Subcutaneous abdominal adipose tissue (tissue), 5 donors: ENCODE measurements around the gene BARX2.
"Not testable (repeated sequence)": the region's sequence is repeated elsewhere in the genome, so short reads cannot be mapped to it uniquely, and the experiment has no call there.

Source experiments
- H3K27ac ChIP-seq: one replicate; pipeline ENCODE4 v1.7.0; 2013; ENCODE audit warnings: low read depth, mild to moderate bottlenecking, inconsistent platforms, low read length, moderate library complexity
- H3K27me3 ChIP-seq, 5 donors: one replicate each; pipeline ENCODE4 v1.7.0; 2013; ENCODE audit warnings: low read length in 5 of 5, inconsistent platforms in 1 of 5; ENCODE audit not compliant: control insufficient read depth in 5 of 5, insufficient read depth in 4 of 5
- H3K36me3 ChIP-seq, 5 donors: one replicate each; pipeline ENCODE4 v1.7.0; 2013; ENCODE audit warnings: low read length in 5 of 5; ENCODE audit not compliant: control insufficient read depth in 5 of 5, insufficient read depth in 5 of 5
- H3K4me1 ChIP-seq, 5 donors: one replicate each; pipeline ENCODE4 v1.7.0; 2013; ENCODE audit warnings: low read length in 5 of 5, mild to moderate bottlenecking in 3 of 5, moderate library complexity in 1 of 5; ENCODE audit not compliant: control insufficient read depth in 5 of 5, insufficient read depth in 5 of 5
- H3K4me3 ChIP-seq, 5 donors: one replicate each; pipeline ENCODE4 v1.7.0; 2013; ENCODE audit warnings: low read length in 5 of 5, low read depth in 1 of 5
- H3K9ac ChIP-seq, 5 donors: one replicate each; pipeline ENCODE4 v1.7.0; 2013; ENCODE audit warnings: low read length in 5 of 5, mild to moderate bottlenecking in 4 of 5, moderate library complexity in 3 of 5
- H3K9me3 ChIP-seq, 5 donors: one replicate each; pipeline ENCODE4 v1.7.0; 2013; ENCODE audit warnings: low read length in 5 of 5; ENCODE audit not compliant: control insufficient read depth in 5 of 5
- donor health status: healthy.
- donor health status: healthy.
- donor health status: healthy.
- donor health status: healthy.
- donor health status: healthy.

The BARX2 gene, protein sequence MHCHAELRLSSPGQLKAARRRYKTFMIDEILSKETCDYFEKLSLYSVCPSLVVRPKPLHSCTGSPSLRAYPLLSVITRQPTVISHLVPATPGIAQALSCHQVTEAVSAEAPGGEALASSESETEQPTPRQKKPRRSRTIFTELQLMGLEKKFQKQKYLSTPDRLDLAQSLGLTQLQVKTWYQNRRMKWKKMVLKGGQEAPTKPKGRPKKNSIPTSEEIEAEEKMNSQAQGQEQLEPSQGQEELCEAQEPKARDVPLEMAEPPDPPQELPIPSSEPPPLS

DNA sequence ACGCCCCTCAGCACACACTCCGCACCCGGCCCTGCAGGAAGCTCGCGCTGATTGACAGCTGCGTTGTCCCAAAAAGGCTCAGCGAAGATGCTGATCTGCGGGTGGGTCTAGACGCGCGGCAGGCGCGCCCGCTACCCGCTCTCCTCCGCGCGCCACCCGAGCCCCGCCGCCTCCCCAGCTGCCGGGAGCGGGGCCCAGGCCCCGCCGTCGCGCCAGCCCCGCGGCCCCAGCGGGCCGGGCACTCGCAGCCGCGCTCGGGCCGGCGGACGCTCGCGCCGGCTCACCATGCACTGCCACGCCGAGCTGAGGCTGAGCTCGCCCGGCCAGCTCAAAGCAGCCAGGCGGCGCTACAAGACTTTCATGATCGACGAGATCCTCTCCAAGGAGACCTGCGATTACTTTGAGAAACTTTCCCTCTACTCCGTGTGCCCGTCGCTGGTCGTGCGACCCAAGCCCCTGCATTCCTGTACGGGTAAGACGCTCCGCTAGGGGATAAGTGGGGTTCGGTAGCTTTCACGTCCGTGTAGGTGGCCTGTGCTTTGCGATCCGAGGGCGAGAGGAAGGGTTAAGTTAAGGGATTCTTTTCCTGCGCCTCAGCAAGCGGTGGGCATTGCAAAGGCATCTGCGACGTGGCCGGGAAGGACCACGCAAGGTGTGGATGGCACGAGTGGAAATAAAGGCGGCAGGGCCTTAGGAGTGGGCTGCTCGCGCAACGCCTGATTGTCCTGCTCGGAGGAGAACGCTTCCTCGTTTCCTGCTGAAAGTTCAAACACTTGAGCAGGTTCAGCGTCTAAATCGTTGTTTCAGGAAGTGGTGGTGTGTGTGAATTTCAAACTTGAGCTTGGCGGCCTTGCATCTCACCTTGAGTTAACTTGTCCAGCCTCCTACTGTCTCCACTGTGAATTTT is at the start of gene BARX2:
Gene BARX2, plus strand, starts transcription at position 98 of the 907 bp plus-strand sequence. Its CDS starts 188 bp downstream, at position 286.
- peaks cover 2 to 39% (median 32%) of the 10 kb centered on the region in 5 donors for H3K4me1 ChIP-seq
- no peaks in the 10 kb centered on the region for H3K9me3 ChIP-seq
- no peak within 1 kb of the TSS for H3K27ac ChIP-seq
- no peak within 1 kb of the TSS for H3K9ac ChIP-seq
- H3K27me3 ChIP-seq, result peaks cover 48 to 66% (median 61%) of the 10 kb centered on the region in 5 donors
- peak within 1 kb of the TSS in 3 of 5 donors; percentile 46 to 64 (median 48) for H3K4me3 ChIP-seq
- no peaks in the 10 kb centered on the region for H3K36me3 ChIP-seq

DNA sequence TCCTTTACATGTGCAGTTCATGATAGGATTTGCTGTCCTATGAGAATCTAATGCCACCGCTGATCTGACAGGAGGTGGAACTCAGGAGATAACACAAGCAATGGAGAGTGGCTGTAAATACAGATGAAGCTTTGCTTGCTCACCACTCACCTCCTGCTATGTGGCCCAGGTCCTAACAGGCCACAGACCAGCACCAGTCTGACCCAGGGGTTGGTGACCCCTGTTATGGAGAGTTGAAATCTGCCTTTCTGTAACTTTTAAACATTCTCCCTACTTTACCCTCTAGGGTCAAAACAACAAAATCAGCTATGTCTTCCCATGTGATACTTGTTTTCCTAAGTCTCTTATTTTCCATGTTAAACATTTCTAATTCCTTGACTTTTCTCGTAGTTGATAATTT is 48.7 kb upstream of the BARX2 start:
- H3K4me1 ChIP-seq, result peaks cover 5 to 23% (median 19%) of the 10 kb centered on the region in 5 donors
- no peak overlapping the region for H3K9ac ChIP-seq
- no peak overlapping the region for H3K4me3 ChIP-seq
- no peaks in the 10 kb centered on the region for H3K27me3 ChIP-seq
- no peaks in the 10 kb centered on the region for H3K36me3 ChIP-seq
- no peaks in the 10 kb centered on the region for H3K9me3 ChIP-seq
- no peak overlapping the region for H3K27ac ChIP-seq

DNA sequence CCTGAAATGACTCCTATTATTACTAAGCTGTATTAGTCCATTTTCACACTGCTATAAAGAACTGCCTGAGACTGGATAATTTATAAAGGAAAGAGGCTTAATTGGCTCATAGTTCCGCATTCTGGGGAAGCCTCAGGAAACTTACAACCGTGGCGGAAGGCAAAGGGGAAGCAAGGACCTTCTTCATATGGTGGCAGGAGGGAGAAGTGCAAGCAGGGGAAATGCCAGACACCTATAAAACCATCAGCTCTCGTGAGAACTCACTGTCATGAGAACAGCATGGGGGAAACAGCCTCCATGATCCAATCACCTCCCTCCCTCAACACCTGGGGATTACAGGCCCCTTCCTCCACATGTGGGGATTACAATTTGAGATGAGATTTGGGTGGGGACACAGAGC is 47.9 kb upstream of the BARX2 start:
- peaks cover 5 to 25% (median 19%) of the 10 kb centered on the region in 5 donors for H3K4me1 ChIP-seq
- not testable (repeated sequence) for H3K27me3 ChIP-seq, H3K9ac ChIP-seq, H3K27ac ChIP-seq, H3K36me3 ChIP-seq, H3K4me3 ChIP-seq, H3K9me3 ChIP-seq

DNA sequence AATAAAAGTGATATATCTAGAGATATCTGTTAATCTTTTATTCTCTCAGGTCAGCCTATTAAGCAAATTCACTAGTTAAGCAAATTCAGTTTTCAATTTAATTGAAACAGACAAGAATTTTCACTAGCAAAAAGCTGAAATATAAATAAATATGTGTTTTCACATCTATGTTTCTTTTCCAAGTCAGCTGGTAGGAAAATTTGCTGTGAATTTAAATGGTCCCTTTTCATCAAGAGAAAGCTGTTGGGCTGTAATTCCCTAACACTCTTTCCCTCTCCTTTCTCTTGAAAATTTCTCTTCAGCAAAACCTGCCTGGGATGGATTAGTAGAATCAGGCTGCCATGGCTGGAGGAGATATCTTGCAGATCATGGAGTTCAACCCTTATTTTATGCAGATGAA is 46.9 kb upstream of the BARX2 start:
- H3K27ac ChIP-seq, result no peak overlapping the region
- H3K36me3 ChIP-seq, result no peaks in the 10 kb centered on the region
- H3K4me3 ChIP-seq, result no peak overlapping the region
- no peak overlapping the region for H3K9ac ChIP-seq
- peaks cover 5 to 17% (median 13%) of the 10 kb centered on the region in 5 donors for H3K4me1 ChIP-seq
- H3K27me3 ChIP-seq, result no peaks in the 10 kb centered on the region
- H3K9me3 ChIP-seq, result no peaks in the 10 kb centered on the region

DNA sequence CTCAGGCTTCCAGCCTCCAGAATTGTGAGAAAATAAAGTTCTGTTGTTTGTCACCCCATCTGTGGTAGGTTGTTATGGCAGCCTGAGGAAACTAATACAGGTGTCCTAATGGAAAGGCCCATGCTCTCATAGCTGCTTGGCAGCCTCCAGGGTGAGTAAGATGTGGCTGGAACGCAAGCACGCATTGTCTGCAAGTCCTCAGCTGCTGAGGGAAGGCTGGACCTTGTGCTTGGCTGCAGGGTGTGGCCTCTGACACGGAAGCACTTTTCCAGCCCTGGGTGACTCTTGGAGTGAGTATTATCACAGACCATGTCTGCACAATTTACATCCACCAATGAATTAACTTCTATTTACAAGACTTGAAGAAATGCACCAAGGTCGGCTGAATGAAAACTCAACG is 44.4 kb upstream of the BARX2 start:
- Histone ChIP-seq H3K27me3 (no peaks in the 10 kb centered on the region), H3K9ac (no peak overlapping the region), H3K27ac (no peak overlapping the region), H3K4me3 (no peak overlapping the region), H3K36me3 (no peaks in the 10 kb centered on the region), H3K4me1 (peaks cover 0 to 5% (median 0%) of the 10 kb centered on the region in 5 donors), H3K9me3 (peaks cover 0 to 2% (median 0%) of the 10 kb centered on the region in 5 donors)

DNA sequence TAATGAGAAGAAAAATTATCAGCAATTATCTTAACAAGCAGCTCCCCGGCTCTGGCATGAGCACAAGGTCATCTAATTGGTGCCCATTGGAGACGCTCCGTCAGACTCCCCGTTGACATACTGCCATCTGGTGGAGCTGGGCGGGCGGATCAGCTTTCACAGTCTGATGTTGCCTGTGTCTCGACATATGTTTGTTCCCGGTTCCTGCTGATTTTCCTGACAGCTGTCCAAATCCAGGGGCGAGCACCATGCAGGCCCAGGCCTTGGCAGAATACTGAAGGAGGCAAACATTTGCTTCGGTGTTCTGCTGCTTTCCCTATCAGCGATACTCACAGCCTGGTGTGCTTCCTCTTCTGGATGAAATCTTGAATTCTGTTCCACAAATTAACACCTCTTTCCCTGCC is 43.8 kb upstream of the BARX2 start:
- Histone ChIP-seq H3K27ac (no peak overlapping the region), H3K4me3 (no peak overlapping the region), H3K27me3 (no peaks in the 10 kb centered on the region), H3K9ac (no peak overlapping the region), H3K4me1 (peaks cover 0 to 5% (median 0%) of the 10 kb centered on the region in 5 donors), H3K36me3 (no peaks in the 10 kb centered on the region), H3K9me3 (peaks cover 0 to 2% (median 0%) of the 10 kb centered on the region in 5 donors)

DNA sequence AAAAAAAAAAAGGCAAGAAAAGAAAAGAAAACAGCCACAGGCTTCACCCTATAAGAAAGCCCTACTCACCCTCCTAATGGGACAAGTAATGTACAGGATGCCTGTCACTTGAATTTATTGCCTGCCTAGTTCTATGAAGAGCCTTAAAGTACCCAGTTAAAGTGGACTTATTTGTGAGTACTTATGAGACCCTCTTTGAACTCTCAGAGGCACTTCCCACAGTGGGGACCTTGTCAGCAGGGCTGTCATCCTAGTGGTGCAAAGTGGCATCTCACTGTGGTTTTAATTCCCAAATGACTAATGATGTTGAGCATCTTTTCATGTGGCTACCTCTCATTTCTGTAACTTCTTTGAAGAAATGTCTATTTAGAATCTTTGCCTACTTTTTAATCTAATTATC is 41.8 kb upstream of the BARX2 start:
- Histone ChIP-seq H3K9ac (no peak overlapping the region), H3K36me3 (no peaks in the 10 kb centered on the region), H3K27me3 (no peaks in the 10 kb centered on the region), H3K4me3 (no peak overlapping the region), H3K9me3 (peaks cover 0 to 2% (median 0%) of the 10 kb centered on the region in 5 donors), H3K27ac (no peak overlapping the region), H3K4me1 (peaks cover 0 to 5% (median 0%) of the 10 kb centered on the region in 5 donors)

DNA sequence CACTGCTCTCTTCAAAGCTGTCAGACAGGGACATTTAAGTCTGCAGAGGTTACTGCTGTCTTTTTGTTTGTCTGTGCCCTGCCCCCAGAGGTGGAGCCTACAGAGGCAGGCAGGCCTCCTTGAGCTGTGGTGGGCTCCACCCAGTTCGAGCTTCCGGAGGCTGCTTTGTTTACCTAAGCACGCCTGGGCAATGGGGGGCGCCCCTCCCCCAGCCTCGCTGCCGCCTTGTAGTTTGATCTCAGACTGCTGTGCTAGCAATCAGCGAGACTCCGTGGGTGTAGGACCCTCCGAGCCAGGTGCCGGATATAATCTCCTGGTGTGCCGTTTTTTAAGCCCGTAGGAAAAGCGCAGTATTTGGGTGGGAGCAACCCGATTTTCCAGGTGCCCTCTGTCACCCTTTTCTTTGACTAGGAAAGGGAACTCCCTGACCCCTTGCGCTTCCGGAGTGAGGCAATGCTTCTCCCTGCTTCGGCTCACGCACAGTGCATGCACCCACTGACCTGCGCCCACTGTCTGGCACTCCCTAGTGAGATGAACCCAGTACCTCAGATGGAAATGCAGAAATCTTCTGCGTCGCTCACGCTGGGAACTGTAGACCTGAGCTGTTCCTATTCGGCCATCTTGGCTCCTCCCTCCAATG is 31.2 kb upstream of the BARX2 start:
- not testable (repeated sequence) for H3K9me3 ChIP-seq, H3K27ac ChIP-seq, H3K4me3 ChIP-seq, H3K36me3 ChIP-seq, H3K27me3 ChIP-seq, H3K9ac ChIP-seq, H3K4me1 ChIP-seq

DNA sequence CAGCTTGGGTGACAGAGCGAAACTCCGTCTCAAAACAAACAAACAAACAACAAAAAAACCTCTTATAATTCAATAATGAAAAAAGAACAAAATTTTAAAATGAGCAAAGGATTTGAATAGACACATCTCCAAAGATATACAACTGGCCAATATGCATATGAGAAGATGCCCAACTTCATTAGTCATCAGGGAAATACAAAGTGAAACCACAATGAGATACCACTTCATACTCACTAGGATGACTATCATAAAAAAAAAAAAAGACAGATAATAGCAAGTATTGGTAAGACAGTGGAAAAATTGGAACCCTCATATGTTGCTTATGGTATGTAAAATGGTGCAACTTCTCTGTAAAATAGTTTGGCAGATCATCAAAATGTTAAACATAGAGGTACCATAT is 28.7 kb upstream of the BARX2 start:
- no peak overlapping the region for H3K4me3 ChIP-seq
- H3K27ac ChIP-seq, result no peak overlapping the region
- H3K4me1 ChIP-seq, result no peaks in the 10 kb centered on the region
- peaks cover 0 to 2% (median 0%) of the 10 kb centered on the region in 5 donors for H3K9me3 ChIP-seq
- no peaks in the 10 kb centered on the region for H3K36me3 ChIP-seq
- H3K27me3 ChIP-seq, result no peaks in the 10 kb centered on the region
- no peak overlapping the region for H3K9ac ChIP-seq

DNA sequence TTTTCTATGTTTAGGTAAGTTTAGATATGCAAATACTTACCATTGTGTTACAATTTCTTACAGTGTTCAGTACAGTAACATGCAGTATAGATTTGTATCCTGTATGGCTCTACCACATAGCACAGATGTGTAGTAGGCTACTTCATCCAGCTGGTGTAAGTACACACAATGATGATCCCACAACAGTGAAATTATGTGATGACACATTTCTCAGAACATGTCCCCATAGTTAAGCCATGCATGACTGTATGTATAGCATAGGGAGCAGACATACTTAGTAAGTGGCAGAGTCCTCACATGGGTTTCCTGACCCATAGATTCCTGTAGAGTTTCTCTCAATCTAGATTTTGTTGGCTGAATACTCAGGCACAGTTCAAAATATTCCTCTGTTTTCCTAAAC is 26.8 kb upstream of the BARX2 start:
- Histone ChIP-seq H3K27me3 (peaks cover 0 to 1% (median 0%) of the 10 kb centered on the region in 5 donors), H3K4me3 (no peak overlapping the region), H3K4me1 (no peaks in the 10 kb centered on the region), H3K9me3 (peaks cover 0 to 2% (median 0%) of the 10 kb centered on the region in 5 donors), H3K9ac (no peak overlapping the region), H3K27ac (no peak overlapping the region), H3K36me3 (no peaks in the 10 kb centered on the region)
